WTC11 (cell line): ENCODE measurements around the gene ZNF277.

Source experiments
- ATF2 ChIP-seq: sonication (generic); formaldehyde crosslinking; IDR thresholded peaks from 2 replicates; pipeline ENCODE4 v1.8.1; 2022; ENCODE audit warnings: low read depth, missing genetic modification reagents, borderline replicate concordance
- CREB1 ChIP-seq: sonication (generic); formaldehyde crosslinking; IDR thresholded peaks from 2 replicates; pipeline ENCODE4 v1.8.0; 2023; ENCODE audit warnings: mild to moderate bottlenecking, missing genetic modification reagents
- CREM ChIP-seq: sonication (generic); formaldehyde crosslinking; IDR thresholded peaks from 2 replicates; pipeline ENCODE4 v1.8.1; 2022; ENCODE audit warnings: mild to moderate bottlenecking, missing genetic modification reagents, moderate library complexity
- CTCF ChIP-seq: fragments of 200-600 bp; IDR thresholded peaks from 2 replicates; pipeline ENCODE4 v1.8.0; 2022; ENCODE audit warnings: antibody characterized with exemption
- E2F4 ChIP-seq: sonication (generic); formaldehyde crosslinking; IDR thresholded peaks from 2 replicates; pipeline ENCODE4 v1.8.1; 2022; ENCODE audit warnings: low read depth, mild to moderate bottlenecking, moderate library complexity, missing genetic modification reagents, borderline replicate concordance
- MAX ChIP-seq: sonication (generic); formaldehyde crosslinking; IDR thresholded peaks from 2 replicates; pipeline ENCODE4 v1.8.0; 2022; ENCODE audit warnings: mild to moderate bottlenecking, missing genetic modification reagents
- SMAD3 ChIP-seq: sonication (generic); formaldehyde crosslinking; IDR thresholded peaks from 2 replicates; pipeline ENCODE4 v1.8.0; 2022; ENCODE audit warnings: missing genetic modification reagents, mild to moderate bottlenecking, borderline replicate concordance
- SP1 ChIP-seq: sonication (generic); formaldehyde crosslinking; conservative IDR thresholded peaks from 2 replicates; pipeline ENCODE4 v1.8.1; 2022; ENCODE audit warnings: missing genetic modification reagents
- USF2 ChIP-seq: sonication (generic); formaldehyde crosslinking; IDR thresholded peaks from 2 replicates; pipeline ENCODE4 v1.8.1; 2023; ENCODE audit warnings: mild to moderate bottlenecking, missing genetic modification reagents, moderate library complexity
- ZNF219 ChIP-seq: sonication (generic); formaldehyde crosslinking; IDR thresholded peaks from 2 replicates; pipeline ENCODE4 v1.8.0; 2023; ENCODE audit warnings: missing genetic modification reagents, mild to moderate bottlenecking, borderline replicate concordance
- ZNF232 ChIP-seq: sonication (generic); formaldehyde crosslinking; IDR thresholded peaks from 2 replicates; pipeline ENCODE4 v1.8.0; 2022; ENCODE audit warnings: mild to moderate bottlenecking, missing genetic modification reagents
- ZNF416 ChIP-seq: fragments of 250-450 bp; sonication (Bioruptor Pico); IDR thresholded peaks from 2 replicates; pipeline ENCODE4 v1.9.0; 2021; ENCODE audit warnings: mild to moderate bottlenecking, inconsistent platforms
- ZNF423 ChIP-seq: fragments of 250-450 bp; sonication (Bioruptor Pico); IDR thresholded peaks from 2 replicates; pipeline ENCODE4 v2.1.2; 2022; ENCODE audit warnings: mild to moderate bottlenecking, moderate library complexity

GRCh38 chr7:112189691-112190090, 16.8 kb upstream of the ZNF277 start:
- TF ChIP-seq ZNF219 (no peak), CTCF (no peak), SP1 (CRISPR knock-in tag) (no peak), ZNF416 (CRISPR knock-in tag) (no peak), MAX (CRISPR knock-in tag) (no peak), ZNF232 (no peak), CREB1 (CRISPR knock-in tag) (no peak), CREM (CRISPR knock-in tag) (no peak), USF2 (CRISPR knock-in tag) (no peak), E2F4 (CRISPR knock-in tag) (no peak), ATF2 (CRISPR knock-in tag) (no peak), ZNF423 (CRISPR knock-in tag) (no peak), SMAD3 (CRISPR knock-in tag) (no peak)
